ENCODE data around the gene LRRC8D. TPM values are rescaled to one million over a fixed set of nuclear protein-coding genes. Genes with fewer than 3 reads are reported as not detected.
"Not testable (repeated sequence)": the region's sequence is repeated elsewhere in the genome, so short reads cannot be mapped to it uniquely, and the experiment has no call there.

The LRRC8D gene
- total RNA-seq: 10 to 100 TPM in 1 of 2 donors, 1 to 10 TPM in 1; 7.6 to 13.0 TPM

DNA sequence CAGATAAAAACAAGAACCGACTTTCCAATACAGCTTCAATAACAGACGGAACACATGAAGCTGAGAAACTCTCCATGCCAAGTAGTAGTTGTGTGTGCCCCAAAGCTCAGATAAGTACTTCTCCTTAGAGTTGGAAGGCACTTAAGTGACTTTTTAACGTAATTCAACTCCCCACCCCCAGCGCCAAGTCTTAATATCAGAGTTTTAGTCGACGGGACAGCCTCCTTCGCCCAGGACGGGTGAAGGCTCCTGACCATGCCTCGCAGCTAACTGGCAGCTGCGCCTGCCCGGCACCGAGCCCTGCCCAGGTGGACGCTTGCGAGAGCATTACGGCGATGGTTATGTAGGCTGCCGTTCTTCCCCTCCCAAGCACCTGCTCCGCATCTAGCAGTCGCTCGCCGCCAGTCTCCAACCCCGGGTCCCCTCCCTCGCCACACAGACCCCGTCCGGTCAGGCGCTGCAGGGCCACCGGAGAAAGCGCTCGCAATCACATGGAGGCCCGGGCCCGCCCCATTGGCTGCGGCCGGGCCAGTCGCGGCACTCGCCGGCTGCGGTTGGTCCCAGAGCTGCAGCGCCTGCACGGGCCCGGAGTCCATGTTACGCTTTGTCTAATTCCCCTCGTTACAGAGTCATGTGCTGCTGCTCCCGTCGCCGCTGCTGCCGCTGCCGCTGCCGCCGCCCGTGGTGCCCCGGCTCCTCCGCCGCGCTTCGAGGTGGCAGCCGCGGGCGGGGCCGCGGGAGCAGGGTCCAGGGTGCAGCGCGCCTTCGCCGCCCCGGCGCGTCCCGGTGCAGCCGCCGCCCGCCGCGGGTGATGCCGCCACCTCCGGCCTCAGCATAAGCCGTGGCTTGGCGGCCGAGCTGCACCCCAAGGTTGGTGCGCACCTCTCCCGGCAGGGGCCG, at the start of gene LRRC8D:
LRRC8D (plus strand) TSS at position 611 of the 900 bp plus-strand sequence. CDS start 112,037 bp downstream, outside the sequence.
- Histone ChIP-seq H3K4me3 (peak within 1 kb of the TSS; percentile 54 to 85), H3K9me3 (no peaks in the 10 kb centered on the region), H3K4me1 (peaks cover 30% of the 10 kb centered on the region), H3K27ac (peak within 1 kb of the TSS; percentile 81 to 91 (median 88)), H3K36me3 (replicated peaks in 1 of 2; ENCODE audit: insufficient read depth in 1 of 2, low read depth in 2 of 2) (no peaks in the 10 kb centered on the region), H3K27me3 (no peaks in the 10 kb centered on the region)
- peak; percentile 63 to 76 (median 76) for TF ChIP-seq POLR2A (IDR thresholded peaks at IDR 0.05)
- TF ChIP-seq, protein P1, sequence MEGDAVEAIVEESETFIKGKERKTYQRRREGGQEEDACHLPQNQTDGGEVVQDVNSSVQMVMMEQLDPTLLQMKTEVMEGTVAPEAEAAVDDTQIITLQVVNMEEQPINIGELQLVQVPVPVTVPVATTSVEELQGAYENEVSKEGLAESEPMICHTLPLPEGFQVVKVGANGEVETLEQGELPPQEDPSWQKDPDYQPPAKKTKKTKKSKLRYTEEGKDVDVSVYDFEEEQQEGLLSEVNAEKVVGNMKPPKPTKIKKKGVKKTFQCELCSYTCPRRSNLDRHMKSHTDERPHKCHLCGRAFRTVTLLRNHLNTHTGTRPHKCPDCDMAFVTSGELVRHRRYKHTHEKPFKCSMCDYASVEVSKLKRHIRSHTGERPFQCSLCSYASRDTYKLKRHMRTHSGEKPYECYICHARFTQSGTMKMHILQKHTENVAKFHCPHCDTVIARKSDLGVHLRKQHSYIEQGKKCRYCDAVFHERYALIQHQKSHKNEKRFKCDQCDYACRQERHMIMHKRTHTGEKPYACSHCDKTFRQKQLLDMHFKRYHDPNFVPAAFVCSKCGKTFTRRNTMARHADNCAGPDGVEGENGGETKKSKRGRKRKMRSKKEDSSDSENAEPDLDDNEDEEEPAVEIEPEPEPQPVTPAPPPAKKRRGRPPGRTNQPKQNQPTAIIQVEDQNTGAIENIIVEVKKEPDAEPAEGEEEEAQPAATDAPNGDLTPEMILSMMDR (IDR thresholded peaks at IDR 0.05): peak in 3 of 7 experiments; percentile 10 to 33 (median 22)
- intact Hi-C loops (cut with DNase I): no loop called here
- 0 to 1% methylated on average over 15 to 56 of the region's 82 CpGs for WGBS, 2 donors
- DNase-seq (peak; percentile 87 to 93 (median 90)), ATAC-seq (peak; percentile 95)

DNA sequence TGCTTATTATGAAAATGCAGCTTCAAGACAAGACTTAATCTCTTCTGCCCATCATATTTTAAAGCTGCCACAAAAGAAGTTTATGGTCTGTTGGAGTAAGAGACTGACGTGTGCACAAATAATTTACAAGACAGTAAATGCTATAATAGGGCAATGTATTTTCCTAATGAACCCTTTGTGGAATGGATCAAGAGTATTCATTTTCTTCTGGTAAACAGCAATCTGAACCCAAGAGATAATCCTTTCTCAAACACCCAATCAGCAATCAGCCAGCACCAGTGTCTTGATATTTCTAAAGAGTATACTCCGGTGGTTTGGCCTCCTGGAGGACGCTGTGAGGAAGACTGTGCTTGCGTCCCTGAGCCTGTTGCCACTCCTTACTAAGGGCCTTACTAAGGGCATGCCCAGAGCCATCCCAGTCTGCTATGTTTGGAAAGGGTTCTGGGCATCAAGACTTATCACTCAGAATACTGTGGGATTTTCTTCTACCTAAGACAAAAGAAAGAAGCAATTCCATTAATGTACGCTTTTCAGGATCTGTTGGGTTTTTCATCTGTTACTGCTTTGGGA, 48.8 kb upstream of the LRRC8D start:
- Histone ChIP-seq H3K9me3 (no peaks in the 10 kb centered on the region), H3K36me3 (replicated peaks in 1 of 2; ENCODE audit: insufficient read depth in 1 of 2, low read depth in 2 of 2) (no peaks in the 10 kb centered on the region), H3K4me3 (no peak overlapping the region), H3K27ac (no peak overlapping the region), H3K27me3 (peaks cover 0 to 5% of the 10 kb centered on the region in 2 donors), H3K4me1 (no peaks in the 10 kb centered on the region)
- TF ChIP-seq POLR2A (IDR thresholded peaks at IDR 0.05): no peak
- TF ChIP-seq, protein P1 (IDR thresholded peaks at IDR 0.05): no peak
- intact Hi-C loops (cut with DNase I): no loop called here
- DNase-seq: no peak
- whole genome bisulfite sequencing, 2 donors: 71 to 79% methylated on average over 5 of the region's 5 CpGs
- ATAC-seq: no peak

DNA sequence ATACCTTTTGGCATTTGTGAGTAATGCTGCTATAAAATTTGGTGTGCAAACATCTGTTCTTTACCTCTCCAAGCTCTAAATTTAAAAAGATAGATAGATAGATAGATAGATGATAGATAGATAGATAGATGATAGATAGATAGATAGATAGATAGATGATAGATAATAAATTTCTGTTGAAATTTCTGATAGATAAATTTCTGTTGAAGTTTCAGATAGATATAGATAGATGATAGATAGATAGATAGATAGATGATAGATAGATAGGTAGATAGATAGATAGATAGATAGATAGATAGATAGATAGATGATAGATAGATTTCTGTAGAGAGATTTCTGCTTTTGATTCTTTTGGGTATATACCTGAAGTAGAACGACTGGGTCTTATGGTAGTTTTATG, 44.7 kb upstream of the LRRC8D start:
- H3K9me3 ChIP-seq; H3K27me3 ChIP-seq; H3K36me3 ChIP-seq (replicated peaks in 1 of 2; ENCODE audit: insufficient read depth in 1 of 2, low read depth in 2 of 2); intact Hi-C loops (cut with DNase I); H3K4me3 ChIP-seq; DNase-seq; H3K27ac ChIP-seq; H3K4me1 ChIP-seq; ATAC-seq: not testable (repeated sequence)
- WGBS, 2 donors: 44 to 65% methylated on average over 1 of the region's 1 CpG

DNA sequence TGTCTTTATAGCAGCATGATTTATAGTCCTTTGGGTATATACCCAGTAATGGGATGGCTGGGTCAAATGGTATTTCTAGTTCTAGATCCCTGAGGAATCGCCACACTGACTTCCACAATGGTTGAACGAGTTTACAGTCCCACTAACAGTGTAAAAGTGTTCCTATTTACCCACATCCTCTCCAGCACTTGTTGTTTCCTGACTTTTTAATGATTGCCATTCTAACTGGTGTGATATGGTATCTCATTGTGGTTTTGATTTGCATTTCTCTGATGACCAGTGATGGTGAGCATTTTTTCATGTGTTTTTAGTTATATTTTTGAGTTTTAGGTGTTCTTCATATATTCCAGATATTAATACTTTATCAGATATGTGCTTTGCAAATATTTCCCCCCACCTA, 43.6 kb upstream of the LRRC8D start:
- H3K4me1 ChIP-seq; ATAC-seq; intact Hi-C loops (cut with DNase I); H3K36me3 ChIP-seq (replicated peaks in 1 of 2; ENCODE audit: insufficient read depth in 1 of 2, low read depth in 2 of 2); H3K4me3 ChIP-seq; H3K27ac ChIP-seq; H3K9me3 ChIP-seq; H3K27me3 ChIP-seq; DNase-seq: not testable (repeated sequence)
- 54 to 82% methylated on average over 2 of the region's 2 CpGs for WGBS, 2 donors

DNA sequence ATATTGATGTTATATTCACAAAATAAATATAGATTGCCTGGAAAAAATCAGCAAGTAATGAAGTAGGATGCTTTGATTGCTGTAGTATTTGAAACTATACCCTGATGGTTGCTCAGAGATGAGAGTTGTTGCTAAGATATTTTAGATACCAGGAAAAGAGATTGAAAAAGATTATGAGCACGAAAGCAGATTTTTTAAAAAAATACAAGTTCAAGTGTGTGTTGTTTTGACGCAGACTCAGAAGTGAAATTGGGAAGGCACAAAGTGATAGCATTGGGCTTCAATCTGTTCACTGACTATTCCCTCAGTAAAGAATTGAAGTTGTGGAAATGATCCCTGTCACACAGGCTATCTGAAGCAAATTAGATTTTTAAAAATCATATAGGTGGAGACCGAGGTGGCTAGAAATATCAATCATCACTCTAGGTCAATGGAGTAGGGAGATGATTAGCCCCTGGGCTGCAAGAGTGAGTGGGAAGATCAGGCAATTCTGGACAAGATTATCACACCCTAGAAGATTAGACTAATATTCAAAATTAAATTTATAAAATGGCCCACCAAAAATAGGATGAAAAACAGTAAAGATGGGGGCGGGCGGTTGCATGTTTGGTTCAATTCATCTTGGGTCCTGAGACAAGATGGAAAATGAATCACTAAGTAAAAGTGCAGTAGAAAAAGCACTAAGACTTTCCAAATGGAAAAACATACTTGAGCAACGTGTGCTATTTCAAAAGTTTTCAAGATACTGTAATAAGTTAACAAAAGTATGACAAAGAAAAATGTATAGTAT, 41.5 kb upstream of the LRRC8D start:
- ATAC-seq (no peak), DNase-seq (no peak)
- Histone ChIP-seq H3K36me3 (replicated peaks in 1 of 2; ENCODE audit: insufficient read depth in 1 of 2, low read depth in 2 of 2) (no peaks in the 10 kb centered on the region), H3K9me3 (no peaks in the 10 kb centered on the region), H3K4me3 (no peak overlapping the region), H3K27ac (no peak overlapping the region), H3K27me3 (no peaks in the 10 kb centered on the region), H3K4me1 (no peaks in the 10 kb centered on the region)
- intact Hi-C loops (cut with DNase I): no loop called here
- 71 to 76% methylated on average over 6 of the region's 6 CpGs for WGBS, 2 donors
- TF ChIP-seq, protein P1 (IDR thresholded peaks at IDR 0.05): no peak
- TF ChIP-seq POLR2A (IDR thresholded peaks at IDR 0.05): no peak
